Astrocyte (in vitro differentiated cells and primary cell): Measurements from ENCODE around the gene CACNA1H.

ENCODE experiments used
- EZH2 ChIP-seq: IDR thresholded peaks from 2 replicates; pipeline ENCODE4 v1.6.1; 2012; ENCODE audit warnings: mild to moderate bottlenecking, low read length, inconsistent platforms; ENCODE audit not compliant: insufficient read depth
- TF ChIP-seq, protein P1 (sequence below): IDR thresholded peaks from 2 replicates; pipeline ENCODE4 v1.5.1; 2011; ENCODE audit warnings: low read depth, mild to moderate bottlenecking, inconsistent platforms, low read length, moderate library complexity; ENCODE audit not compliant: insufficient read depth

DNA sequence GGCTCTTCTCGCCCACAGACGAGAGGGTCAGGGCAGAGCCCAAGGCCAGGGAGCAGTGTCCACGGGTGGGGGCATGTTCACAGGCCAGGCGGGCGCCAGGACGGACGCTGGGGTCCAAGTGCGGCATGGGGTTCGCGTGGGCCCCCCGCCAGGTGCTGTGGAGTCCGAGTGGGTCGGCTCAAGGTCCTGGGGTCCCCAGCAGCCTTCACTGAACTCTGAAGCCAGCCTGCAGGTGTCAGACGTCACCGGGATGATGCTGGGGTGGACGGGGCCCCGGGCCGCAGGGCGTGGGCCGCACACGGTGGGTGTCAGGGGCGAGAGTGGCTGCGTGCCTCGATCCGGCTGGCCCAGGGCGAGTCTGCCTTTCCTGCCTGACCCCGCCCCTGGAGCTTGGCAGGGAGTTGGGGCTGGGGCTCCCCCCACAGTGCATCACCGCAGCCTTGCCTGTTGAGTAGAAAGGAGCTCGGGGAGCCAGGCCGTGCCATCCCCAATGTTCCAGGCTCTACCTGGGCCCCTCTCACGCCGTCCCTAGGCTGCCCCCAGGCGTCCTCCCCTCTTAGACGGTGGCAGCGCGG is 19.0 kb downstream of the CACNA1H start:
- TF ChIP-seq, protein P1, sequence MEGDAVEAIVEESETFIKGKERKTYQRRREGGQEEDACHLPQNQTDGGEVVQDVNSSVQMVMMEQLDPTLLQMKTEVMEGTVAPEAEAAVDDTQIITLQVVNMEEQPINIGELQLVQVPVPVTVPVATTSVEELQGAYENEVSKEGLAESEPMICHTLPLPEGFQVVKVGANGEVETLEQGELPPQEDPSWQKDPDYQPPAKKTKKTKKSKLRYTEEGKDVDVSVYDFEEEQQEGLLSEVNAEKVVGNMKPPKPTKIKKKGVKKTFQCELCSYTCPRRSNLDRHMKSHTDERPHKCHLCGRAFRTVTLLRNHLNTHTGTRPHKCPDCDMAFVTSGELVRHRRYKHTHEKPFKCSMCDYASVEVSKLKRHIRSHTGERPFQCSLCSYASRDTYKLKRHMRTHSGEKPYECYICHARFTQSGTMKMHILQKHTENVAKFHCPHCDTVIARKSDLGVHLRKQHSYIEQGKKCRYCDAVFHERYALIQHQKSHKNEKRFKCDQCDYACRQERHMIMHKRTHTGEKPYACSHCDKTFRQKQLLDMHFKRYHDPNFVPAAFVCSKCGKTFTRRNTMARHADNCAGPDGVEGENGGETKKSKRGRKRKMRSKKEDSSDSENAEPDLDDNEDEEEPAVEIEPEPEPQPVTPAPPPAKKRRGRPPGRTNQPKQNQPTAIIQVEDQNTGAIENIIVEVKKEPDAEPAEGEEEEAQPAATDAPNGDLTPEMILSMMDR = no peak
- no peak for TF ChIP-seq EZH2
